Upper lobe of left lung (tissue), 6 donors: ENCODE data around the gene ADGRL3. TPM values are rescaled to one million over a fixed set of nuclear protein-coding genes. Genes with fewer than 3 reads are reported as not detected.

Experiments used
- ATAC-seq, 2 donors: fragments of 200-7000 bp; cut with Tn5 transposase; one replicate each; pipeline ENCODE4 v1.9.1; 2022; ENCODE audit warnings: mild to moderate bottlenecking in 2 of 2, moderate library complexity in 2 of 2; ENCODE audit not compliant: low FRiP score in 2 of 2
- DNase-seq, 2 donors: peaks; one replicate each; pipeline ENCODE4 v3.0.0-alpha.2; 2019 to 2020
- H3K27ac ChIP-seq, 4 donors: fragments of 200-600 bp; sonication (generic); one replicate each; pipeline ENCODE4 v1.5.1; 2016 to 2019
- H3K27me3 ChIP-seq, 4 donors: fragments of 200-600 bp; sonication (generic); one replicate each; pipeline ENCODE4 v1.5.1; 2017 to 2019
- H3K36me3 ChIP-seq, 4 donors: fragments of 200-600 bp; sonication (generic); one replicate each; pipeline ENCODE4 v1.5.1; 2016 to 2019
- H3K4me1 ChIP-seq, 4 donors: fragments of 200-600 bp; sonication (generic); one replicate each; pipeline ENCODE4 v1.5.1; 2018 to 2019
- H3K4me3 ChIP-seq, 4 donors: fragments of 200-600 bp; sonication (generic); one replicate each; pipeline ENCODE4 v1.5.1; 2017 to 2019; ENCODE audit warnings: mild to moderate bottlenecking in 2 of 4, moderate library complexity in 1 of 4
- H3K9me3 ChIP-seq, 4 donors: fragments of 200-600 bp; sonication (generic); one replicate each; pipeline ENCODE4 v1.5.1; 2018 to 2019
- CTCF ChIP-seq, 6 experiments: fragments of 450-650 bp in 4 of 6; fragments of 200-600 bp in 2 of 6; sonication (generic) in 2 of 6; IDR thresholded peaks; one replicate each; pipeline ENCODE4 v1.5.1; 2016 to 2019; ENCODE audit warnings: antibody characterized with exemption in 6 of 6
- EP300 ChIP-seq, 4 donors: sonication (generic); formaldehyde crosslinking; IDR thresholded peaks; one replicate each; pipeline ENCODE4 v1.5.1; 2017; ENCODE audit warnings: antibody characterized with exemption in 4 of 4, control low read depth in 2 of 4
- POLR2A ChIP-seq, 4 donors: fragments of 450-650 bp; IDR thresholded peaks; one replicate each; pipeline ENCODE4 v1.5.1; 2016 to 2017; ENCODE audit warnings: antibody characterized with exemption in 4 of 4, mild to moderate bottlenecking in 2 of 4
- POLR2AphosphoS5 ChIP-seq, 2 donors: sonication (generic); formaldehyde crosslinking; IDR thresholded peaks; one replicate each; pipeline ENCODE4 v1.5.1; 2017; ENCODE audit warnings: antibody characterized with exemption in 2 of 2
- WGBS, 2 donors: methylation state at CpG; one replicate each; pipeline ENCODE4 v1.1.5; 2017 to 2018; 5-methylcytosine and 5-hydroxymethylcytosine counted together
- total RNA-seq, 6 donors: library from RNA; depleted of rRNA in 4 of 6; stranded (reverse); fragments of >200 nt in 4 of 6; gene quantifications; one replicate each; pipeline versions ENCODE4 v1.1.0 to v1.2.1, GENCODE V29; 2016 to 2021
- donor health status: DM: no; HTN: no; CAD: no; lungs with moderate emphysema.
- donor health status: DM: no; HTN: yes; CAD: no; lungs with severe emphysema.

Gene ADGRL3
- total RNA-seq, 6 donors from 2014 or later, result 1.0 to 8.5 (median 2.9) TPM

GRCh38 chr4:62006108-62006507, 806.0 kb downstream of the ADGRL3 start:
- Histone ChIP-seq H3K27me3 (no peaks in the 10 kb centered on the region), H3K27ac (no peak overlapping the region), H3K4me3 (no peak overlapping the region), H3K36me3 (no peaks in the 10 kb centered on the region), H3K9me3 (no peaks in the 10 kb centered on the region), H3K4me1 (no peaks in the 10 kb centered on the region)
- no peak for TF ChIP-seq EP300 (IDR thresholded peaks at IDR 0.05)
- TF ChIP-seq POLR2A (IDR thresholded peaks at IDR 0.05), result no peak
- TF ChIP-seq CTCF (IDR thresholded peaks at IDR 0.05), result no peak
- TF ChIP-seq POLR2AphosphoS5 (IDR thresholded peaks at IDR 0.05), result no peak
- no peak for ATAC-seq
- peak in 1 of 2 donors; percentile 22 for DNase-seq
- WGBS, 2 donors, result 91 to 93% methylated on average over 4 to 5 of the region's 5 CpGs

DNA sequence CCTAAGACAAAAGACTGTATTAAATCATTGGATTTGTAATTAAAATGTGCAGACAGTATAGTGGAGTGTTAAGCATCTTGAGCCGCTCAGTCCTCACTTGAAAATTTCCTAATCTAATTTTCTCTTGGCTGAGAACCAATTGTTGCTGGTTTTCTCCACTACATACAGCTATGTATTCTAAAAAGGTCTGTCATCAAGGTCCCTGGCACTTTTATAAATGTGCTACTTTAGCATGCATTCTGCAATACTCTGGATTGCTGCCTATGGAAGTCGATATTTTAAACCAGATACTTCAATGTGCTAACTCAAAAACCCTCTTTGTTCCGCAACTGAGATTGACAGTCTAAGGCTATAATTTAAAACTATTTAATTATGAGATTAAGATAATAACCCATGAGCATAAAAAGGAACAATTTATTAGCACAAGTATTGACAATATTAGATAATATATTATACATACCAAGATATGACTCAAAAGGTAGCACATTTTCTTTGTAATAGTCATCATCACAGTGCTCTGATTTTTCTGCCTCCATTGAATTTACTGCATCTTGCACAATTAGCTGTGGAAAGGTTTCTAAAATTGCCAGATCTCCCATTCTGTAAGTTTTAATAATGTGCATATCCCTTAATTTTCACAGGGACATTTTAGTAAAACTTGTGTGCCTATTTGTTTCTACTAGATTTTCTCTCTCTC, 815.1 kb downstream of the ADGRL3 start:
- ATAC-seq (no peak), DNase-seq (no peak)
- H3K9me3 ChIP-seq, result no peaks in the 10 kb centered on the region
- TF ChIP-seq POLR2A (IDR thresholded peaks at IDR 0.05) (no peak), POLR2AphosphoS5 (IDR thresholded peaks at IDR 0.05) (no peak), CTCF (IDR thresholded peaks at IDR 0.05) (no peak), EP300 (IDR thresholded peaks at IDR 0.05) (no peak)
- no peaks in the 10 kb centered on the region for H3K27me3 ChIP-seq
- WGBS, 2 donors, result 75 to 76% methylated on average over 3 of the region's 3 CpGs
- no peaks in the 10 kb centered on the region for H3K36me3 ChIP-seq
- no peak overlapping the region for H3K27ac ChIP-seq
- no peak overlapping the region for H3K4me3 ChIP-seq
- no peaks in the 10 kb centered on the region for H3K4me1 ChIP-seq

DNA sequence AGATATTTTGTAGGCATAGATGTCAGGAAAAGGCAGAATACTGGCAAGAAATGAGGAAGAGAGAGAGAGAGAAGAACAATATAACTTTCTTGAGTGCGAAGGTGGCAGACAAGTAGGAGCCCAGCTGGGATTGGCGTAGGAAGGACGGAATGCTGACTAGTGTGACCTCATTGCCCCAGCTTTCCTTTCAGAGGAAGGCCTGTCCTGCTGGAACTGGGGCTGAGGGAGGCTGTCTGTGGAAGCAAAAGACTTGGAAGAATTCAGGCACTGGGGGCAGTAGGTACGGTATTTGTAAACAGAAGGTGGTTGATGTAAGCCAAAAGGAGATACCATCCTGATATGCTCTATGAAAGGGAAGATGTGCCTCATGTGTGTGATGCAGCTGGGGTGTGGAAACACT, 818.4 kb downstream of the ADGRL3 start:
- WGBS, 2 donors, result 92 to 95% methylated on average over 4 of the region's 4 CpGs
- H3K27ac ChIP-seq, result no peak overlapping the region
- H3K9me3 ChIP-seq, result no peaks in the 10 kb centered on the region
- no peaks in the 10 kb centered on the region for H3K27me3 ChIP-seq
- H3K36me3 ChIP-seq, result no peaks in the 10 kb centered on the region
- no peak for TF ChIP-seq POLR2AphosphoS5 (IDR thresholded peaks at IDR 0.05)
- no peak for TF ChIP-seq EP300 (IDR thresholded peaks at IDR 0.05)
- TF ChIP-seq CTCF (IDR thresholded peaks at IDR 0.05), result no peak
- TF ChIP-seq POLR2A (IDR thresholded peaks at IDR 0.05), result no peak
- H3K4me1 ChIP-seq, result no peaks in the 10 kb centered on the region
- no peak overlapping the region for H3K4me3 ChIP-seq
- ATAC-seq (no peak), DNase-seq (no peak)

DNA sequence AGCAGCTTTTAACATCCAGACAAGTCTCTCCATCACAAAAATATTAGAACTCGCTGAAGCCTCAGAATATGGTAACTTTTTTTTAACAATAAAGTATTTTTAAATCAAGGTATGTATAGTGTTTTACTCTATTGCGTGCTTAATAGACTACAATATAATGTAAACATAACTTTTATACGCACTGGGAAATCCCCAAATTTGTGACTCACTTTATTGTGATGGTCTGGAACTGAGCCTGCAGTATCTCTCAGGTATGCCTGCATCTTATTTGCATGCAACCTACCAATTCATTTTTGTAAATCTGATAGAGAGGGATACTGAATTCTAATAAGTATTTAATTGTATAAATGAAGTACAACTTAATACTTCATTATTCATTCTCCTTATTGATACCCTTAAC, 823.5 kb downstream of the ADGRL3 start:
- no peak overlapping the region for H3K4me3 ChIP-seq
- TF ChIP-seq POLR2AphosphoS5 (IDR thresholded peaks at IDR 0.05) (no peak), POLR2A (IDR thresholded peaks at IDR 0.05) (no peak), EP300 (IDR thresholded peaks at IDR 0.05) (no peak), CTCF (IDR thresholded peaks at IDR 0.05) (no peak)
- ATAC-seq (no peak), DNase-seq (no peak)
- H3K27ac ChIP-seq, result no peak overlapping the region
- H3K27me3 ChIP-seq, result no peaks in the 10 kb centered on the region
- no peaks in the 10 kb centered on the region for H3K4me1 ChIP-seq
- no peaks in the 10 kb centered on the region for H3K9me3 ChIP-seq
- no peaks in the 10 kb centered on the region for H3K36me3 ChIP-seq
- WGBS, 2 donors, result 84 to 85% methylated on average over 3 of the region's 3 CpGs

- H3K4me3 ChIP-seq, result no peak overlapping the region
- no peak for TF ChIP-seq POLR2A (IDR thresholded peaks at IDR 0.05)
- TF ChIP-seq POLR2AphosphoS5 (IDR thresholded peaks at IDR 0.05), result no peak
- no peak for TF ChIP-seq EP300 (IDR thresholded peaks at IDR 0.05)
- no peak for TF ChIP-seq CTCF (IDR thresholded peaks at IDR 0.05)
- H3K27me3 ChIP-seq, result no peaks in the 10 kb centered on the region
- no peaks in the 10 kb centered on the region for H3K36me3 ChIP-seq
- H3K4me1 ChIP-seq, result no peaks in the 10 kb centered on the region
- 57 to 67% methylated on average over 2 of the region's 2 CpGs for whole genome bisulfite sequencing, 2 donors
- H3K9me3 ChIP-seq, result no peaks in the 10 kb centered on the region
- H3K27ac ChIP-seq, result no peak overlapping the region
- ATAC-seq (no peak), DNase-seq (no peak)
Measured at GRCh38 chr4:62028745-62029144, 828.6 kb downstream of the ADGRL3 start.
